ENCODE data around the gene ZNF280D. TPM values are rescaled to one million over a fixed set of nuclear protein-coding genes. Genes with fewer than 3 reads are reported as not detected.

The ZNF280D gene
- total RNA-seq, 4 donors from 2014 or later = 27.4 to 59.3 (median 37.3) TPM

DNA sequence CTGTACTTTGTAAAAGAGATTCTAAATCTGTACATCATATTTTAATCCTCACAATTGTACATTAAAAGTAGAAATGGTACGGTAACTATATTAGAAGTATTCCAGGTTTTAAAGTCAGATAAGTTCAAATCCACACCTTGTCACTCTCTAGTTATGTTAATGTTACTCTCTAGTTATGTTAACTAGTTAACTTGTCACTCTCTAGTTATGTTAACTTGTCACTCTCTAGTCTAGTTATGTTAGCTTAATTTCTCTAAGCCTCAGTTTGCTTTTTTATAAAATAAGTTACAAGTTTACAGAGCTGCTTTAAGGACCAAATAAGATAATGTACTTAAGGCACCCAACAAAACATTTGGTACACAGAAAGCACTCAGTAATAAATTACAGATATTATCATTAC lies 42.6 kb downstream of the ZNF280D start:
- no peak for DNase-seq (ENCODE audit: low spot score in 2 of 2)
- no peak overlapping the region for H3K27ac ChIP-seq
- H3K9me3 ChIP-seq = no peaks in the 10 kb centered on the region
- TF ChIP-seq POLR2AphosphoS5 (IDR thresholded peaks at IDR 0.05) = no peak
- TF ChIP-seq POLR2A (IDR thresholded peaks at IDR 0.05) = no peak
- H3K4me3 ChIP-seq = no peak overlapping the region
- H3K4me1 ChIP-seq = no peaks in the 10 kb centered on the region
- H3K27me3 ChIP-seq = no peaks in the 10 kb centered on the region
- WGBS = 80% methylated on average over 1 of the region's 1 CpG
- H3K36me3 ChIP-seq = peaks cover 5% of the 10 kb centered on the region

DNA sequence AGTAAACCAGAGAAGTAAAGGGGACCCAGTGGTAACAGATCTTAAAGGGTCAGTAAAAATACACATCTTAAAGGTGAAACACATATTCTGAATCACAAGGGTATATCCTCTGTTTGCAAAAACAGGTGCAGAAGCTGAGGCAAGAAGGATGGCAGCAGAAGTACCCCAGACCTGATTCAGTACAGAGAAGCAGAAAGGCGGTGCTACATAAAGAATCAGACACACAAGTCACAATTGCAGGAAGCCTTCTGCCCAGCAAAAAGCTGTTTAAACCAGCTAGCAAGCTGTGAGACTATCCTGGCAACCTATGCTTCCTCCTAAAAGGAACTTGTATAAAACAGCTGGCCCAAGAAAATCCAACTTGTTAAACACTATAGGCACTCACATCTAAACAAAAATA lies 49.4 kb downstream of the ZNF280D start:
- Histone ChIP-seq H3K4me3 (no peak overlapping the region), H3K27ac (no peak overlapping the region), H3K4me1 (no peaks in the 10 kb centered on the region), H3K36me3 (peaks cover 8% of the 10 kb centered on the region), H3K27me3 (no peaks in the 10 kb centered on the region), H3K9me3 (no peaks in the 10 kb centered on the region)
- no peak for DNase-seq (ENCODE audit: low spot score in 2 of 2)
- TF ChIP-seq POLR2A (IDR thresholded peaks at IDR 0.05) (no peak), EP300 (IDR thresholded peaks at IDR 0.05) (no peak), POLR2AphosphoS5 (IDR thresholded peaks at IDR 0.05) (no peak)
- TF ChIP-seq, protein P1, sequence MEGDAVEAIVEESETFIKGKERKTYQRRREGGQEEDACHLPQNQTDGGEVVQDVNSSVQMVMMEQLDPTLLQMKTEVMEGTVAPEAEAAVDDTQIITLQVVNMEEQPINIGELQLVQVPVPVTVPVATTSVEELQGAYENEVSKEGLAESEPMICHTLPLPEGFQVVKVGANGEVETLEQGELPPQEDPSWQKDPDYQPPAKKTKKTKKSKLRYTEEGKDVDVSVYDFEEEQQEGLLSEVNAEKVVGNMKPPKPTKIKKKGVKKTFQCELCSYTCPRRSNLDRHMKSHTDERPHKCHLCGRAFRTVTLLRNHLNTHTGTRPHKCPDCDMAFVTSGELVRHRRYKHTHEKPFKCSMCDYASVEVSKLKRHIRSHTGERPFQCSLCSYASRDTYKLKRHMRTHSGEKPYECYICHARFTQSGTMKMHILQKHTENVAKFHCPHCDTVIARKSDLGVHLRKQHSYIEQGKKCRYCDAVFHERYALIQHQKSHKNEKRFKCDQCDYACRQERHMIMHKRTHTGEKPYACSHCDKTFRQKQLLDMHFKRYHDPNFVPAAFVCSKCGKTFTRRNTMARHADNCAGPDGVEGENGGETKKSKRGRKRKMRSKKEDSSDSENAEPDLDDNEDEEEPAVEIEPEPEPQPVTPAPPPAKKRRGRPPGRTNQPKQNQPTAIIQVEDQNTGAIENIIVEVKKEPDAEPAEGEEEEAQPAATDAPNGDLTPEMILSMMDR (IDR thresholded peaks at IDR 0.05) = no peak
- WGBS = 87% methylated on average over 1 of the region's 1 CpG

DNA sequence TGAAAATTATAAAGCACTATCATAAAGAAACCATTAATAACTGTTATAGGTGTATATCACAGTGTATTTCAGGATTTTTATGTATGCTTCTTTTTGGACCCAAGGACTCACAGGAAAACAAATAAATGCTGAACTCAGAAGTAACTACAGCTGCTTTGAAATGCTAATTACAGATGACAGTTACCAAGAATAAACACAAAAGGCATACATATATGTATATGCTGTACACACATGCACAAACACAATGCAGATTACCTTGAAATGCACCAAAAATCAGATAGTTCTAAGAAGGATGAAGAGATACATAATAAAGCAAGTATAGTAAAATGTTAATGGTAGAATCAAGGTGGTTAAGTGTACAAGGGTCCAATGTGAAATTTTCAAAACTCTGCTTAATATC lies 52.2 kb downstream of the ZNF280D start:
- no peak for DNase-seq (ENCODE audit: low spot score in 2 of 2)
- H3K27ac ChIP-seq = no peak overlapping the region
- H3K27me3 ChIP-seq = no peaks in the 10 kb centered on the region
- TF ChIP-seq EP300 (IDR thresholded peaks at IDR 0.05) = no peak
- TF ChIP-seq POLR2A (IDR thresholded peaks at IDR 0.05) = no peak
- TF ChIP-seq, protein P1 (IDR thresholded peaks at IDR 0.05) = no peak
- no peak for TF ChIP-seq POLR2AphosphoS5 (IDR thresholded peaks at IDR 0.05)
- no peak overlapping the region for H3K4me3 ChIP-seq
- H3K9me3 ChIP-seq = no peaks in the 10 kb centered on the region
- no peaks in the 10 kb centered on the region for H3K4me1 ChIP-seq
- H3K36me3 ChIP-seq = peaks cover 25% of the 10 kb centered on the region

DNA sequence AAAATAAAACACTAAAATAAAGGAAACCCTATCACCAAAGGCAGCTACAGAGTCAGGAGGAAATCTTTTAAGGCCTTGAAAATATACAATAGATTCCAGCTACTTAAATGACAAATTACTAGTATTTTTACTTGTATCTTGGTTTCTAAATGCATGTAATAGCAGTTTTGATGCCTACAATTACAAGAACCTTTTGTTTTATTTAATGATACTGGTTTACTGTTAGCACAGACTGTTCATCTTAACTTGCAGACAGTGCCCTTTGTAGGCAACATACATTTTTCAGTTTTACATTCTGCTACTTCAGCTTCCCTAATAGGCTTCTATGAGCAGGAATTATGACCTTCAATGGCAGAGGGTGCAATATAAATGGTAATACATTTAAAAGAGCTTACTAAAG lies 54.1 kb downstream of the ZNF280D start:
- no peak overlapping the region for H3K4me3 ChIP-seq
- H3K4me1 ChIP-seq = no peaks in the 10 kb centered on the region
- no peak for TF ChIP-seq EP300 (IDR thresholded peaks at IDR 0.05)
- no peak for TF ChIP-seq POLR2AphosphoS5 (IDR thresholded peaks at IDR 0.05)
- TF ChIP-seq, protein P1 (IDR thresholded peaks at IDR 0.05) = no peak
- TF ChIP-seq POLR2A (IDR thresholded peaks at IDR 0.05) = no peak
- H3K36me3 ChIP-seq = peaks cover 35% of the 10 kb centered on the region
- H3K27ac ChIP-seq = no peak overlapping the region
- no peaks in the 10 kb centered on the region for H3K27me3 ChIP-seq
- H3K9me3 ChIP-seq = no peaks in the 10 kb centered on the region
- no peak for DNase-seq (ENCODE audit: low spot score in 2 of 2)

DNA sequence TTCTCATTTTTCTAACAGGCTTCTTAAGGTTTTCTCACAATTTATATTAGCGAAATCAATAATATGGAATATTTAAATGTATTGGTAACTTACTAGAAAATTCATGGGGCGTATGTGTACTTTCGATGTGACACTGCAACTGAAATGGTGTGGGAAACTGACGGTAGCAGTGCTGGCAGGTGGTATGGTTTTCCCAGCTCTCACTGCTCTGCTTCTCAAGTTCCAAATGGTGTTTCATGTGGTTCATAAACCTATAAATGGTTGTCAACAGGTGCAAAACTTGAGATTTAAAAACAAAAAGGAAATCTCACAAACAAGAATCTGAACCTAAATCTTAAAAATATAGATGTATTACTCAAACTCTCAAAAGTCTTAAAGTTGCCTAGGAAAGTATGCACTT lies 54.7 kb downstream of the ZNF280D start:
- Histone ChIP-seq H3K36me3 (peaks cover 39% of the 10 kb centered on the region), H3K9me3 (no peaks in the 10 kb centered on the region), H3K27me3 (no peaks in the 10 kb centered on the region), H3K4me3 (no peak overlapping the region), H3K4me1 (no peaks in the 10 kb centered on the region), H3K27ac (no peak overlapping the region)
- TF ChIP-seq, protein P1 (IDR thresholded peaks at IDR 0.05) = no peak
- TF ChIP-seq POLR2A (IDR thresholded peaks at IDR 0.05) (no peak), POLR2AphosphoS5 (IDR thresholded peaks at IDR 0.05) (no peak), EP300 (IDR thresholded peaks at IDR 0.05) (no peak)
- no peak for DNase-seq (ENCODE audit: low spot score in 2 of 2)
- WGBS = 96% methylated on average over 4 of the region's 4 CpGs

DNA sequence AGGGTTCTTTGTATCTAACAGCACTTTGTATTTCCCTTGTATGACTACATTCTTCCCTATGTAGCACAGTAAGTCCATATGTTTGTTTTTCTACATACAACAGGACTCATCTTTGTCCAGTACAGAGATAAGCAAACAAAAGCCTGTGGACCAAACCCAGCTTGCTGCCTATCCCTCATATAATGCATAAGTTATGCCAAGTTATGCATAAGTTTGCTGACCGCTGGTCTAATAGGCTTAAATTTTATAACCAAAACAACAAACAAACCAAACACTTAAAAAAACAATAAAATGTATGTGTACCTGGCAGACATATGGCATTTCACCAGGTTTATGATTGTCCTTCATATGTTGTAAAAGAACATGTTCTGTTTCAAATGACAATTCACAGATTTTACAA lies 56.0 kb downstream of the ZNF280D start:
- no peak for DNase-seq (ENCODE audit: low spot score in 2 of 2)
- peaks cover 41% of the 10 kb centered on the region for H3K36me3 ChIP-seq
- no peaks in the 10 kb centered on the region for H3K9me3 ChIP-seq
- WGBS = 96% methylated on average over 1 of the region's 1 CpG
- H3K4me1 ChIP-seq = no peaks in the 10 kb centered on the region
- no peak overlapping the region for H3K27ac ChIP-seq
- TF ChIP-seq EP300 (IDR thresholded peaks at IDR 0.05) (no peak), POLR2A (IDR thresholded peaks at IDR 0.05) (no peak), POLR2AphosphoS5 (IDR thresholded peaks at IDR 0.05) (no peak)
- TF ChIP-seq, protein P1 (IDR thresholded peaks at IDR 0.05) = no peak
- no peak overlapping the region for H3K4me3 ChIP-seq
- no peaks in the 10 kb centered on the region for H3K27me3 ChIP-seq
